ENCODE measurements around the gene TMPRSS4.

The TMPRSS4 gene

DNA sequence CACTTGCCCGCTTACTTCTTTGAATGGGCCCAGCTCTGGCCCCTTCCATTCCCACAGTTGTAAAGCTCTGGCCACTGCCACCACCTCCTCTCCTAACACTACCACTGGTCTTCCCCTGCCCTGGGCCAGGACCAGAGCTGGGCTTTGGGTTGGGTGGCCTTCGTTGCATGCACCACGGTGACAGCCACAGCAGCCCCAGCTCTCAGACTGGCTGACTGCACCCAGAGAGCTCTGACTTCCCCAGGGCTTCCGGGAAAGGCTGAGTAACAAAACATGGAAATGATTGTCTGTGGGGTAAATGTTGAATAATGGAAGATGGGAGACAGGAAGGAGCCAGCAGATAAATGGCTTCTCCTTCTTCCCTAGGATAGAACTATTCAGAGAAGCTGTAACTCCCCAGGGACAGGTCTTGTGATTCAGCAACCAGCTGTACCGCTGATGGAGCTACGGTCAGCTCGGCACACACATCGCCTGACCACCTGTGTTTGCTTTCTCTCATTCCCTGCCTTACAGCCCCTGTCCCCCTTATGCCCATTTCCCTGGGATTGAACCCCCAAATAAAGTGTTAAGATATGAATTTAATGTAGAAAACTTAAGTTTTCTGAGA lies 48.2 kb downstream of the TMPRSS4 start:
- TF ChIP-seq, protein P1, sequence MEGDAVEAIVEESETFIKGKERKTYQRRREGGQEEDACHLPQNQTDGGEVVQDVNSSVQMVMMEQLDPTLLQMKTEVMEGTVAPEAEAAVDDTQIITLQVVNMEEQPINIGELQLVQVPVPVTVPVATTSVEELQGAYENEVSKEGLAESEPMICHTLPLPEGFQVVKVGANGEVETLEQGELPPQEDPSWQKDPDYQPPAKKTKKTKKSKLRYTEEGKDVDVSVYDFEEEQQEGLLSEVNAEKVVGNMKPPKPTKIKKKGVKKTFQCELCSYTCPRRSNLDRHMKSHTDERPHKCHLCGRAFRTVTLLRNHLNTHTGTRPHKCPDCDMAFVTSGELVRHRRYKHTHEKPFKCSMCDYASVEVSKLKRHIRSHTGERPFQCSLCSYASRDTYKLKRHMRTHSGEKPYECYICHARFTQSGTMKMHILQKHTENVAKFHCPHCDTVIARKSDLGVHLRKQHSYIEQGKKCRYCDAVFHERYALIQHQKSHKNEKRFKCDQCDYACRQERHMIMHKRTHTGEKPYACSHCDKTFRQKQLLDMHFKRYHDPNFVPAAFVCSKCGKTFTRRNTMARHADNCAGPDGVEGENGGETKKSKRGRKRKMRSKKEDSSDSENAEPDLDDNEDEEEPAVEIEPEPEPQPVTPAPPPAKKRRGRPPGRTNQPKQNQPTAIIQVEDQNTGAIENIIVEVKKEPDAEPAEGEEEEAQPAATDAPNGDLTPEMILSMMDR (IDR thresholded peaks at IDR 0.05; ENCODE audit: low read depth, low read length, missing control alignments), result no peak
- DNase-seq (ENCODE audit: extremely low read depth, low read depth), result no peak
- H3K4me3 ChIP-seq (replicated peaks; ENCODE audit: low read depth, low read length), result no peak overlapping the region

DNA sequence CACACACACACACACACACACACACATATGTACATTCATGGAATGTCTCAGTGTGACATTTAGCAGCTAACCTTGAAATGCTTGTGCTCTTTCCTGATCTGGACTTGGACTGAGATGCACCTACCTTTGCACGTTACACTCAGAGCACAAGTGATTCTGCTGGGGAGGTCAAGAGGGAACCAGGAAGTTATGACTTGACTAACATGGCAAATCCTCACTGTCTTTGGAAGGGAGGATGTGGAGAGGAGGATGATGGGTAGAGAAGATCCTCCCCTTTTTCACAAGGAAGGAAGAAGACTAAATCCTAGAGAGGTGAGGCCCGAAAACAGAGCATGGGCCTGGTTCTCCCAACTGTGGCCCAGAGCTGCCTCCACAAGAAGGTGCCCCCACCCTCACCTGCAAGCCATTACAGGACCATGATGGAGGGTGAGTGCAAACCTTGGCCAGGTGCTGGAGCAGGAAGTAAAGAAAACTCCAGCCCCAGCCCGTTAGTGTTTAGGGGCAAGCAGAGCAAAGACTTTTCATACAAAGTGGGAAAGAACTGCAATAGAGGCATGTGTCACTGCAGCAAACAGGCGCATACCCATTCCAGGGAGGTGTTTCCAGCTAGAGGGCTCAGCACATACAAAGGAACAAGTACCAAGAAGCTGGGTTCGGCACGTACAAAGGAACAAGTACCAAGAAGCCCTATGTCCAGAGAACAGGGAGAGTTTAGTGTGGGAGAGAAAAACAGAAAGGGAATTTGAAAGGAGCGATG lies 49.4 kb downstream of the TMPRSS4 start:
- TF ChIP-seq, protein P1 (IDR thresholded peaks at IDR 0.05; ENCODE audit: low read depth, low read length, missing control alignments), result no peak
- DNase-seq (ENCODE audit: extremely low read depth, low read depth), result no peak
- H3K4me3 ChIP-seq (replicated peaks; ENCODE audit: low read depth, low read length), result no peak overlapping the region

DNA sequence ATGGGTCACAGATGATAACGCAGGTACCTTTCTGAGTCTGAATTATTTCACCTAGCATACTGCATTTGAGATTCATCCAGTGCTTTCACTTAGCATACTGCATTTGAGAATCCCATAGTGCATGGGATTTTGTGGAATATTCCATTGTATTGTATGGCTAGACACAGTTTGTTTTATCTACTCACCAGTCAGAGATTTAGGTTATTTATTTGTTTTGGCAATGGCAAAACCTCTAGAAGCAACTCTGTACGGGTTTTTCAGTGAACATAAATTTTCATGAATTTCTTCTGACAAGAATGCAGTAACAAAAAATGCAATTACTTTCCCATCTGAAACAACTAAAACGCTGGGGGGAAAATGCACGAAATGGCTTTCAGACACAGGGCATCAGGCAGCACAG lies 51.4 kb downstream of the TMPRSS4 start:
- TF ChIP-seq, protein P1 (IDR thresholded peaks at IDR 0.05; ENCODE audit: low read depth, low read length, missing control alignments), result no peak
- DNase-seq (ENCODE audit: extremely low read depth, low read depth), result no peak
- no peak overlapping the region for H3K4me3 ChIP-seq (replicated peaks; ENCODE audit: low read depth, low read length)

DNA sequence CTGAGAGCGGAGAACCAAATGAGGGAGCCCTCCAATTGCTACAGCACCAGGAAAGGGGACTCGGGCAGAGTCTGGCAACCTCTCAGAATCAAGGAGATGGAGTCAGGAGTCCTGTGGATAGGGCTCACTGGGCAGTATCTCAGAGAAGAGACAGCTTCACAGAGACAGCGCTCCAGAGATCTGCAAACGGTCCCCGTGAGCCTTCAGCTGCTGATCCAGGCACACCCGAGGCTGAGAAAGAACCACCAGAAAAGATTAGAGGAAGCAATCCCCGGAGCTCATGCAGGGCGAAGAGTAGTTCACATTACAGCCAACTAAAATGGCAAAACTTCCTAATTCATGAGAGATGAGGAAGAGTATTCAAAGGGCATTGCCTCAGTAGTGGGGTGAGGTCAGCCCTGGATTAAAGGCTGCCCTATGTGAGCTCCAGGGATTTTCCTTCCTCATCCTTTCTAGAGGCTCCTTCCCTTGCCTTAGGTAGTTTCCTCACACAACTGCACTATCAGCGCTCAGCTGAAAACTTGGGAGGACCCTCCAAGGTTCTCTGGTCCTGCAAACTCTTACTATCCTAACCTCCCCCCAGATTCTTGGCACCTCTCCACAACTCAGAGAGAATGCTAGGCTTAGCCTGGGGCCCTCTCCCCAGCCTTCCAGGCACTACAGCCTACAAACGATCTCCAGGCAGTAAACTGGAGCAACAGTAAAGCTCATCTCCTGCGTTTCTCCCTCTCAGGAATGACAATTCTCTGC lies 52.0 kb downstream of the TMPRSS4 start:
- DNase-seq (ENCODE audit: extremely low read depth, low read depth), result no peak
- H3K4me3 ChIP-seq (replicated peaks; ENCODE audit: low read depth, low read length), result no peak overlapping the region
- TF ChIP-seq, protein P1 (IDR thresholded peaks at IDR 0.05; ENCODE audit: low read depth, low read length, missing control alignments), result no peak

DNA sequence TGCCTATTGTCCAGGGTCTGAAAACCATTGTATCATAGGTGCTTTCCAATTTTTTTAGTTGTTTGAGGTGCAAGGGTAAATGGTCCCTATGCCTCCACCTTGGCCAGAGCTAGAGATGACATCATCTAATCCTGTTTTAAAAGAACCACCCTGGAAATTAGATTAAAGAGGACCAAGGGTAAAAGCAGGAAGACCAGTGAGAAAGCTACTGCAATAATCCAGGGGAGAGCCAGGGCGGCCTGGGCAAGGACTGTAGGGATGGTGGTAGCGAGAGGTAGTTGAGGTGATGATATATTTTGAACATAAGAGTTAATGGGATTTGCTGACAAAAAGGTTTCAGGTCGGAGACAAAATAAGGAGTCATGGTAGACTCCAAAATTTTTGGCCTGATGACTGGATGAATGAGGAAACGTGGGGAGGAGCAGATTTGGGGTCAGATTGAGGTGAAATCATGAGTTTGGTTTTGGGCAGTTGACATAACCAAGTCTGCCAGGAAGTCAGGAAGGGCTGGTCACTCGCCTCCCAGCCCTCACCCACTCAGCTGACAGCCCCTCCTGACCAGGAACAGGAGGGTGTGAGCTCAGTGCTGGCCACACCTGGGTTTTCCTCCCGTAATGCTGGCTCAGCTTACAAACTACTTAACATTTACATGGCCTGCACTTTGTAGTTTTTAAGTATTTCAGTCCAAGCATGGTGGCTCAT lies 52.7 kb downstream of the TMPRSS4 start:
- no peak for DNase-seq (ENCODE audit: extremely low read depth, low read depth)
- TF ChIP-seq, protein P1 (IDR thresholded peaks at IDR 0.05; ENCODE audit: low read depth, low read length, missing control alignments), result no peak
- H3K4me3 ChIP-seq (replicated peaks; ENCODE audit: low read depth, low read length), result no peak overlapping the region

DNA sequence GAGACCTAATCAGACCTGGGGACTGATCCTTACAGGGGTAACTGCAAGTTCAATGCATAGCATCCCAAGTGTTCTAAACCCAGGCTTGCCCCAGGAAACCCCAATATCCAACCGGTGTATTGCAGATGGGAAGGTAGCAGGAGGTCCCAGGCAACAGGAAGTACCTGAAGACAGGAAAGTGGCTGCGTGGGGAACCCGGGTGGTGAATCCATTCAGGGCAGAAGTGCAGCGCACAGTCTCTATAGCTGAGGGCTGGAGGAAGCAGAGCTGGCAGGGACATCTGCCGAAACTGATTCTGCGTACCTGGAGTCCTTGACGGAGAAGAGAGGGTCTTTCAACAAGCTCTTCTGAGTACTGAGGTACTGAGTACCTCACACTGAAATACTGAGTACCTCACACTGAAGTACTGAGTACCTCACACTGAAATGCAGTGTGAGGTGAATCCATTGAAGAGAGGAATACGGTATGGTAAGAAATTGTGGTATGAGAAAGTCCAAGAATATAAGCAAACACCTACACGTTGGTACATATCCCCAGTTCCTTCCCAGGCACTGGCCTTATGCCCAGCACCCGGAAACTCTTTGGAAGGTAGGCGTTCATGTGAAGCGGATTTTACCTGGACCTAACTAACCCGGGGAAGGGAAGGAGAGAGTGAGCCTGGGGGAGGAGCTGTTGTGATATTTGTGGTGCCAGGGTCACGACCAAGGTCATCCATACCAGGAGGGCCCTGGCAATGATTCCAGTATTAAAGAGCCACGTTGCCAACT lies 55.7 kb downstream of the TMPRSS4 start:
- TF ChIP-seq, protein P1 (IDR thresholded peaks at IDR 0.05; ENCODE audit: low read depth, low read length, missing control alignments), result no peak
- DNase-seq (ENCODE audit: extremely low read depth, low read depth), result no peak

More for the DNA sequence above, 55.7 kb downstream of the TMPRSS4 start:
- no peak overlapping the region for H3K4me3 ChIP-seq (replicated peaks; ENCODE audit: low read depth, low read length)

Measured in HFF-Myc (cell line).